Thyroid gland (tissue), 4 donors: Measurements from ENCODE around the gene REEP1. TPM values are rescaled to one million over a fixed set of nuclear protein-coding genes. Genes with fewer than 3 reads are reported as not detected.

Experiments used
- DNase-seq, 2 donors: peaks; one replicate each; pipeline ENCODE4 v3.0.0-alpha.2; 2019
- H3K27ac ChIP-seq, 3 donors: fragments of 200-600 bp; sonication (generic); 1 replicate in 2 of 3; 2 replicates in 1 of 3; pipeline ENCODE4 v1.5.1; 2016 to 2019; ENCODE audit warnings: mild to moderate bottlenecking in 1 of 3, moderate library complexity in 1 of 3
- H3K27me3 ChIP-seq: fragments of 200-600 bp; sonication (generic); one replicate; pipeline ENCODE4 v1.5.1; 2019
- H3K36me3 ChIP-seq, 2 donors: fragments of 200-600 bp; sonication (generic); one replicate each; pipeline ENCODE4 v1.5.1; 2016 to 2019
- H3K4me1 ChIP-seq, 2 donors: fragments of 200-600 bp; sonication (generic); one replicate each; pipeline ENCODE4 v1.5.1; 2017 to 2019
- H3K4me3 ChIP-seq, 3 donors: fragments of 200-600 bp; sonication (generic); replicated peaks in 1 of 3; 1 replicate in 2 of 3; 2 replicates in 1 of 3; pipeline ENCODE4 v1.5.1; 2016; ENCODE audit warnings: mild to moderate bottlenecking in 1 of 3
- H3K9me3 ChIP-seq: fragments of 200-600 bp; sonication (generic); one replicate; pipeline ENCODE4 v1.5.1; 2017
- POLR2A ChIP-seq, 2 donors: fragments of 450-650 bp; IDR thresholded peaks; one replicate each; pipeline ENCODE4 v1.6.1; 2017; ENCODE audit warnings: antibody characterized with exemption in 2 of 2, mild to moderate bottlenecking in 2 of 2, moderate library complexity in 1 of 2
- WGBS, 2 donors: methylation state at CpG; one replicate each; pipeline ENCODE4 v1.1.5; 2017; 5-methylcytosine and 5-hydroxymethylcytosine counted together
- intact Hi-C: fragments of 100-400 bp; cut with DNase I; formaldehyde crosslinking; loops from one replicate; pipeline ENCODE4 v1.15.1; 2023
- total RNA-seq, 4 donors: library from RNA; depleted of rRNA; stranded (reverse); fragments of >200 nt; gene quantifications; one replicate each; pipeline ENCODE4 v1.2.3, GENCODE V29; 2016
- TF ChIP-seq, protein P1 (sequence below), 6 experiments: fragments of 200-600 bp in 3 of 6; fragments of 450-650 bp in 3 of 6; sonication (generic) in 3 of 6; IDR thresholded peaks; one replicate each; pipeline ENCODE4 v1.5.1; 2016 to 2019; ENCODE audit warnings: antibody characterized with exemption in 6 of 6, mild to moderate bottlenecking in 2 of 6, inconsistent platforms in 1 of 6, moderate library complexity in 1 of 6

REEP1 gene
- total RNA-seq, 4 donors from 2014 or later, result 2.5 to 7.1 (median 5.5) TPM

DNA sequence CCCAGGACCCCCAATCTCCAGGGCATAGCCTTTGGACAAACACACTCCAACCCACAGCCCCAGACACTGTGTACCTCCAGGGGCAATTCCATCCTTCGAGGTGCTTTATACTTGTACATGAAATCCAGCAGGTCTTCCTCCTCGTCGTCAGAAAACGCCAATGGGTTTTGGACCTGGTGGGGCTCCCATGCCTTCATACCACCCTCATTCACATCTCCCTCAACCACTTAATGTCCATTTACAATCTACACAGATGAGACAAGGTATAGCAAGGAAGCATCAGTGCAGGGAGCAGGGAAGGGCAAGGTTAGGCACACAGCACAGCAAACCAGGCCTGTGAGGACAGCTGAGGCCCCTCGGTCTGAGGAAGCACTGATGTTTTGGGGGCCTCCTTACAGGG is 117.5 kb downstream of the REEP1 start:
- no peaks in the 10 kb centered on the region for H3K27me3 ChIP-seq
- intact Hi-C loops, result loop anchor here (10.0 kb wide), 1 partner anchor 145 kb away; no protein-coding TSS in a partner anchor
- H3K36me3 ChIP-seq, result no peaks in the 10 kb centered on the region
- H3K4me1 ChIP-seq, result peaks cover 0 to 7% of the 10 kb centered on the region in 2 donors
- WGBS, 2 donors, result 87 to 92% methylated on average over 3 to 5 of the region's 5 CpGs
- no peak overlapping the region for H3K4me3 ChIP-seq
- TF ChIP-seq POLR2A (IDR thresholded peaks at IDR 0.05), result no peak
- TF ChIP-seq, protein P1, sequence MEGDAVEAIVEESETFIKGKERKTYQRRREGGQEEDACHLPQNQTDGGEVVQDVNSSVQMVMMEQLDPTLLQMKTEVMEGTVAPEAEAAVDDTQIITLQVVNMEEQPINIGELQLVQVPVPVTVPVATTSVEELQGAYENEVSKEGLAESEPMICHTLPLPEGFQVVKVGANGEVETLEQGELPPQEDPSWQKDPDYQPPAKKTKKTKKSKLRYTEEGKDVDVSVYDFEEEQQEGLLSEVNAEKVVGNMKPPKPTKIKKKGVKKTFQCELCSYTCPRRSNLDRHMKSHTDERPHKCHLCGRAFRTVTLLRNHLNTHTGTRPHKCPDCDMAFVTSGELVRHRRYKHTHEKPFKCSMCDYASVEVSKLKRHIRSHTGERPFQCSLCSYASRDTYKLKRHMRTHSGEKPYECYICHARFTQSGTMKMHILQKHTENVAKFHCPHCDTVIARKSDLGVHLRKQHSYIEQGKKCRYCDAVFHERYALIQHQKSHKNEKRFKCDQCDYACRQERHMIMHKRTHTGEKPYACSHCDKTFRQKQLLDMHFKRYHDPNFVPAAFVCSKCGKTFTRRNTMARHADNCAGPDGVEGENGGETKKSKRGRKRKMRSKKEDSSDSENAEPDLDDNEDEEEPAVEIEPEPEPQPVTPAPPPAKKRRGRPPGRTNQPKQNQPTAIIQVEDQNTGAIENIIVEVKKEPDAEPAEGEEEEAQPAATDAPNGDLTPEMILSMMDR (IDR thresholded peaks at IDR 0.05), result no peak
- no peak for DNase-seq
- H3K27ac ChIP-seq, result no peak overlapping the region
- no peaks in the 10 kb centered on the region for H3K9me3 ChIP-seq

DNA sequence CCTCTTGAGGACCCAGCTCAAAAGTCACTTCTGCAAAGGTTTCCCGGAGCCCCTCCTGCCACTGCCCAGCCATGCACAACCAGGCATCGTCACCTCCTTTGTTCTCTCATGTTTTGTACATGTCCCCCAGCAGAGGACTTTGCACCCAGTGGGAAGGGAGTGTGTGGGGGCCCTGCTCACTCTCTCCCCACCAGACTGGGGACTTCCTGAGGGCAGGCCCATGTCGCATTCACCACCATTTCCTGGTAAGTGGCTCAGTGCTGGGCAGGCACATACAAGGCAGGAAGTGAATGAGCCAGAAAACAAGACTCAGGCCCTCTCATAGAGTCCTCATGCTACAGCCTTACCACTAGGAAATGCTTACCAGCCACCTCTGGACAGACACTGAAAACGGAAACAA is 119.3 kb downstream of the REEP1 start:
- Histone ChIP-seq H3K36me3 (peaks cover 4 to 5% of the 10 kb centered on the region in 2 donors), H3K4me1 (peaks cover 4 to 7% of the 10 kb centered on the region in 2 donors), H3K27ac (no peak overlapping the region), H3K4me3 (no peak overlapping the region), H3K27me3 (no peaks in the 10 kb centered on the region), H3K9me3 (no peaks in the 10 kb centered on the region)
- DNase-seq, result no peak
- intact Hi-C loops, result no loop called here
- 52 to 58% methylated on average over 4 of the region's 4 CpGs for WGBS, 2 donors
- no peak for TF ChIP-seq POLR2A (IDR thresholded peaks at IDR 0.05)
- TF ChIP-seq, protein P1 (IDR thresholded peaks at IDR 0.05), result no peak

DNA sequence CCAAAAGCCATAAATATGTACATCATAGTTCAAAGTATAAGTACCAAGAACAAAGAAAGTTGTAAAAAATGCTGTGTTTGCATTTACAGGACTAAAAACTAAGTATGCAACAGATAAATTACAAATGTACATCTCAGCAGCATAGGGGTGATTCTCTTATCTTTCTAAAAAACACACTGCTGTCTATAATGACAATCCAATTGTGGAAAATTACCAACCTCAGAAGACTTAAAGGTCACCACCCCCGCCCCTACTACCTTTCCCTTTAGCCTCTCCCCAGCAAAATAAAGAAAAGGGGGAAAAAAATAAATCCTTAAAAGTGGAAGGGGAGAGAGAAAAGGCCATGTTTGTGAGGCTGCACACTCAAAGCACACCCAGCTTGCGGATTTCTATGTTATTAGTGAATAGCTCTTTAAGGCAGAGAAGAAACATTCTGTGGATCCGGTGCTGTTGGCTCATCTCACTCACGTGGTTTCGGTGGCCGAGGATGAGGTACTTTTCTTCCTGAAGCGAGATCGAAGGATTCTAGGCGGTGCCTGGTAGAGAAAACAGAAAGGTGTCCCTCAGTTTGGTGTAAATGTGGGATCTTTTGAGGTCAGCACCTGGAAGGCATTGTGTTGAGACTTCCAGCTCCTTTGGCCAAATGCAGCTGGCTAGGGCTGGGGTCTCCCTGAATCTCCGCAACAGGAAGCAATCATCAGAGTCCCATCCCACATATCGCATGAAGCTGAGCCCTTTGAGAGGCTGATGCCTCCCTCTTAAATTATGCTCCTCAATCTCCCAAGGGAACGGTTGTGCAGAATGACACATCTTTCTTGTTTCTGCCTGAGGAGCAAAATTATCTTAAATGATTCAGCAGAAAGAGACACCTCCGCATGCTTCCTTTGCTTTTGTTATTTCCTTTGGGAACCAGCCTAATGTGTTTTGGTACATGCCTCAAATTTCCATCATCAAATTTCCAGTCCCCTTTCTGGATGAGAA is 120.6 kb downstream of the REEP1 start:
- no peak for TF ChIP-seq POLR2A (IDR thresholded peaks at IDR 0.05)
- TF ChIP-seq, protein P1 (IDR thresholded peaks at IDR 0.05), result no peak
- WGBS, 2 donors, result 78 to 87% methylated on average over 13 of the region's 13 CpGs
- DNase-seq, result no peak
- H3K4me1 ChIP-seq, result peaks cover 11 to 12% of the 10 kb centered on the region in 2 donors
- H3K9me3 ChIP-seq, result no peaks in the 10 kb centered on the region
- no peak overlapping the region for H3K27ac ChIP-seq
- H3K4me3 ChIP-seq, result no peak overlapping the region
- intact Hi-C loops, result no loop called here
- H3K27me3 ChIP-seq, result no peaks in the 10 kb centered on the region
- peaks cover 4 to 9% of the 10 kb centered on the region in 2 donors for H3K36me3 ChIP-seq

DNA sequence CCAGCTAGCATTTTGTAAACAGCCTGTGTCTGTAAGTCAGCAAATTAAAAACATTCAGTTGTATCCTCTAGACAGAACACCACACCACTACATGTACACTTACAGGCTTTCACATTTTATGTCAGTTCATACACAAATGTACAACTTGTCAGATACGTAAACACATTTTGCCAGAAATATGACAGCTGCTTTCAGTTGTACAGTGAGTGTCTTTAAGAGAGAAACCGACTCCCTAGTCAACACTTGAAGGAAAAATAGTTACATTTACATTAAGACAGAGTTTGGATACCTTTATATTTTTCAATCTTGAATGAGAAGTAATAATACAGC is 123.0 kb downstream of the REEP1 start:
- no peak for DNase-seq
- H3K4me3 ChIP-seq, result no peak overlapping the region
- no peaks in the 10 kb centered on the region for H3K27me3 ChIP-seq
- peaks cover 9 to 15% of the 10 kb centered on the region in 2 donors for H3K36me3 ChIP-seq
- peaks cover 18 to 21% of the 10 kb centered on the region in 2 donors for H3K4me1 ChIP-seq
- no peak overlapping the region for H3K27ac ChIP-seq
- TF ChIP-seq, protein P1 (IDR thresholded peaks at IDR 0.05), result no peak
- no peak for TF ChIP-seq POLR2A (IDR thresholded peaks at IDR 0.05)
- intact Hi-C loops, result no loop called here
- WGBS, 2 donors, result 97 to 98% methylated on average over 2 of the region's 2 CpGs
- H3K9me3 ChIP-seq, result no peaks in the 10 kb centered on the region
